IPS DF 6.9 (cell line): ENCODE measurements around the gene RAB11FIP3.

ENCODE experiments used
- DNase-seq: peaks from one replicate; pipeline ENCODE4 v3.0.0-alpha.2; 2013; ENCODE audit warnings: low read depth, low spot score
- H3K27ac ChIP-seq: one replicate; pipeline ENCODE4 v1.5.1; 2013; ENCODE audit warnings: low read length, control low read depth
- H3K27me3 ChIP-seq: 2 replicates; pipeline ENCODE4 v1.6.1; 2013; ENCODE audit warnings: mild to moderate bottlenecking, low read length; ENCODE audit not compliant: control insufficient read depth, insufficient read depth
- H3K36me3 ChIP-seq: 2 replicates; pipeline ENCODE4 v1.6.1; 2013; ENCODE audit warnings: low read length; ENCODE audit not compliant: control insufficient read depth, insufficient read depth
- H3K4me1 ChIP-seq: 2 replicates; pipeline ENCODE4 v1.6.1; 2013; ENCODE audit warnings: low read length; ENCODE audit not compliant: control insufficient read depth, insufficient read depth
- H3K4me3 ChIP-seq: 2 replicates; pipeline ENCODE4 v1.5.1; 2013; ENCODE audit warnings: mild to moderate bottlenecking, low read length
- H3K9me3 ChIP-seq: 2 replicates; pipeline ENCODE4 v1.6.1; 2013; ENCODE audit warnings: low read length, inconsistent platforms; ENCODE audit not compliant: control insufficient read depth, insufficient read depth
- WGBS: extraction: QIAGEN DNeasy Blood & Tissue Kit; methylation state at CpG from one replicate; pipeline ENCODE4 v1.1.7; 2013; ENCODE audit warnings: mixed read lengths, missing lambda C conversion rate; ENCODE audit not compliant: insufficient read length, insufficient coverage; 5-methylcytosine and 5-hydroxymethylcytosine counted together

The RAB11FIP3 gene

GRCh38 chr16:561957-562938 lies 136.8 kb downstream of the RAB11FIP3 start:
- H3K9me3 ChIP-seq, result no peaks in the 10 kb centered on the region
- no peak overlapping the region for H3K27ac ChIP-seq
- no peak overlapping the region for H3K4me3 ChIP-seq
- no peaks in the 10 kb centered on the region for H3K36me3 ChIP-seq
- H3K4me1 ChIP-seq, result peaks cover 3% of the 10 kb centered on the region; the same call in 1 of the 2 replicates
- DNase-seq, result no peak
- H3K27me3 ChIP-seq, result peaks cover 16% of the 10 kb centered on the region
- WGBS, result no CpG with 5 or more reads among the region's 43 CpGs

- H3K4me3 ChIP-seq, result no peak overlapping the region
- peaks cover 16% of the 10 kb centered on the region for H3K27me3 ChIP-seq
- DNase-seq, result no peak
- no peak overlapping the region for H3K27ac ChIP-seq
- H3K36me3 ChIP-seq, result no peaks in the 10 kb centered on the region
- no CpG with 5 or more reads among the region's 30 CpGs for WGBS
- H3K9me3 ChIP-seq, result no peaks in the 10 kb centered on the region
- H3K4me1 ChIP-seq, result peaks cover 3% of the 10 kb centered on the region; the same call in 1 of the 2 replicates
Measured at GRCh38 chr16:563072-563644, 137.7 kb downstream of the RAB11FIP3 start.

GRCh38 chr16:564690-565418 lies 139.4 kb downstream of the RAB11FIP3 start:
- DNase-seq, result no peak
- Histone ChIP-seq H3K9me3 (no peaks in the 10 kb centered on the region), H3K4me1 (peaks cover 3% of the 10 kb centered on the region), H3K36me3 (no peaks in the 10 kb centered on the region), H3K27me3 (peaks cover 7% of the 10 kb centered on the region; the same call in 1 of the 2 replicates), H3K4me3 (no peak overlapping the region), H3K27ac (no peak overlapping the region)
- no CpG with 5 or more reads among the region's 42 CpGs for WGBS

GRCh38 chr16:565419-566330 lies 140.2 kb downstream of the RAB11FIP3 start:
- Histone ChIP-seq H3K4me1 (peaks cover 3% of the 10 kb centered on the region), H3K9me3 (no peaks in the 10 kb centered on the region), H3K4me3 (no peak overlapping the region), H3K27me3 (peaks cover 7% of the 10 kb centered on the region; the same call in 1 of the 2 replicates), H3K36me3 (no peaks in the 10 kb centered on the region), H3K27ac (no peak overlapping the region)
- no CpG with 5 or more reads among the region's 35 CpGs for WGBS
- DNase-seq, result no peak

GRCh38 chr16:566475-567372 lies 141.3 kb downstream of the RAB11FIP3 start, which contains the start of gene NHLRC4:
Gene NHLRC4, plus strand, starts transcription at chr16:567005. Its CDS starts 1,043 bp downstream, at chr16:568048.
- Histone ChIP-seq H3K27ac (no peak within 1 kb of the TSS), H3K36me3 (no peaks in the 10 kb centered on the region), H3K9me3 (no peaks in the 10 kb centered on the region), H3K4me1 (peaks cover 3% of the 10 kb centered on the region), H3K4me3 (no peak within 1 kb of the TSS), H3K27me3 (peaks cover 1% of the 10 kb centered on the region; the same call in 1 of the 2 replicates)
- WGBS, result no CpG with 5 or more reads among the region's 26 CpGs
- no peak for DNase-seq

- no peaks in the 10 kb centered on the region for H3K27me3 ChIP-seq
- no CpG with 5 or more reads among the region's 35 CpGs for WGBS
- no peak overlapping the region for H3K27ac ChIP-seq
- H3K36me3 ChIP-seq, result no peaks in the 10 kb centered on the region
- no peaks in the 10 kb centered on the region for H3K9me3 ChIP-seq
- H3K4me3 ChIP-seq, result no peak overlapping the region
- DNase-seq, result no peak
- H3K4me1 ChIP-seq, result peaks cover 3% of the 10 kb centered on the region
Measured at GRCh38 chr16:567373-568256, 142.2 kb downstream of the RAB11FIP3 start.

GRCh38 chr16:568401-569258 lies 143.2 kb downstream of the RAB11FIP3 start:
- H3K4me1 ChIP-seq, result peaks cover 3% of the 10 kb centered on the region
- no CpG with 5 or more reads among the region's 11 CpGs for WGBS
- no peak overlapping the region; the same call in 1 of the 2 replicates for H3K4me3 ChIP-seq
- no peaks in the 10 kb centered on the region for H3K9me3 ChIP-seq
- H3K36me3 ChIP-seq, result no peaks in the 10 kb centered on the region
- H3K27me3 ChIP-seq, result no peaks in the 10 kb centered on the region
- no peak overlapping the region for H3K27ac ChIP-seq
- DNase-seq, result no peak
